NB4 (cell line): ENCODE results near the gene ALKAL2.

Experiments used
- CTCF ChIP-seq: IDR thresholded peaks from one replicate; pipeline ENCODE4 v1.5.1; 2012; ENCODE audit warnings: low read depth, low read length
- MAX ChIP-seq: IDR thresholded peaks from 2 replicates; pipeline ENCODE4 v1.6.1; 2011; ENCODE audit warnings: low read depth, low read length
- POLR2A ChIP-seq: IDR thresholded peaks from 2 replicates; pipeline ENCODE4 v1.6.1; 2011; ENCODE audit warnings: mild to moderate bottlenecking; ENCODE audit not compliant: insufficient read length; ENCODE audit errors: extremely low read depth

GRCh38 chr2:284896-285492 is 2.9 kb downstream of the ALKAL2 start:
- TF ChIP-seq CTCF (no peak), POLR2A (no peak), MAX (no peak)
